ENCODE data around the gene RAD9A. TPM values are rescaled to one million over a fixed set of nuclear protein-coding genes. Genes with fewer than 3 reads are reported as not detected.

Gene RAD9A
- total and polyA plus RNA-seq, 9 of the 15 experiments (the other 6 are each of a cell fraction or from before 2014, with no cell fraction given), result 1.4 to 41.2 (median 16.1) TPM

GRCh38 chr11:67420646-67421429, 29.1 kb downstream of the RAD9A start (continued):
- no peak for TF ChIP-seq ZNF655 (CRISPR knock-in tag; IDR thresholded peaks at IDR 0.05)
- TF ChIP-seq DIDO1 (tag; IDR thresholded peaks at IDR 0.05; ENCODE audit: low read depth), result no peak
- no peak for TF ChIP-seq ZFP91 (CRISPR knock-in tag; IDR thresholded peaks at IDR 0.05)
- TF ChIP-seq ZBTB2 (IDR thresholded peaks at IDR 0.05), result no peak
- no peak for TF ChIP-seq PML (IDR thresholded peaks at IDR 0.05; ENCODE audit: low read length)
- 0 out of 2 replicates have a peak, but pooled peaks have one; percentile 47 for TF ChIP-seq STAT6 (CRISPR knock-in tag; IDR thresholded peaks at IDR 0.05)
- no peak for TF ChIP-seq ZNF384 (IDR thresholded peaks at IDR 0.05; ENCODE audit: low read depth, low read length)
- TF ChIP-seq XRCC5 (IDR thresholded peaks at IDR 0.05; ENCODE audit: low read depth, low read length), result no peak
- TF ChIP-seq ZNF707 (CRISPR knock-in tag; conservative IDR thresholded peaks at IDR 0.05), result no peak
- TF ChIP-seq HNRNPUL1 (IDR thresholded peaks at IDR 0.05; ENCODE audit: low read length), result no peak
- no peak for TF ChIP-seq TSC22D4 (tag; IDR thresholded peaks at IDR 0.05)
- no peak for TF ChIP-seq ZNF449 (CRISPR knock-in tag; IDR thresholded peaks at IDR 0.05)
- TF ChIP-seq RBM17 (IDR thresholded peaks at IDR 0.05; ENCODE audit: borderline replicate concordance, low read depth, low read length), result no peak
- no peak for TF ChIP-seq ZNF561 (CRISPR knock-in tag; conservative IDR thresholded peaks at IDR 0.05)
- peak; percentile 68 to 78; a peak in 2 of 4 replicates for TF ChIP-seq MAZ (CRISPR knock-in tag; conservative IDR thresholded peaks at IDR 0.05 in 1 of 2, IDR thresholded peaks at IDR 0.05 in 1 of 2)
- TF ChIP-seq ZFPM2 (CRISPR knock-in tag; IDR thresholded peaks at IDR 0.05), result no peak
- peak; percentile 68 for TF ChIP-seq FUS (optimal IDR thresholded peaks at IDR 0.05; ENCODE audit: low read depth, low read length)
- TF ChIP-seq USF2 (CRISPR knock-in tag; IDR thresholded peaks at IDR 0.05), result no peak
